Activated CD8-positive, alpha-beta memory T cell treated with anti-CD3 and anti-CD28 coated beads, Interleukin-2, amount 50 U/mL, for 24 hours (primary cell): ENCODE data around the gene KCNQ4.

Experiments used
- DNase-seq: peaks from one replicate; pipeline ENCODE4 v3.0.0-alpha.2; 2020; ENCODE audit errors: extremely low read depth

The KCNQ4 gene

GRCh38 chr1:40755067-40755466 lies 28.5 kb upstream of the KCNQ4 start:
- no peak for DNase-seq

GRCh38 chr1:40756523-40756922 lies 27.1 kb upstream of the KCNQ4 start:
- no peak for DNase-seq

- DNase-seq = no peak
Observed at GRCh38 chr1:40757084-40757483, 26.5 kb upstream of the KCNQ4 start.

- DNase-seq = no peak
Observed at GRCh38 chr1:40758004-40758403, 25.6 kb upstream of the KCNQ4 start.

GRCh38 chr1:40758578-40759343 lies 24.8 kb upstream of the KCNQ4 start:
- no peak for DNase-seq

GRCh38 chr1:40760984-40761383 lies 22.6 kb upstream of the KCNQ4 start:
- DNase-seq = no peak

GRCh38 chr1:40762144-40762923 lies 21.3 kb upstream of the KCNQ4 start:
- DNase-seq = no peak

- DNase-seq = no peak
Observed at GRCh38 chr1:40763742-40764532, 19.6 kb upstream of the KCNQ4 start.

GRCh38 chr1:40764981-40765380 lies 18.6 kb upstream of the KCNQ4 start:
- DNase-seq = no peak

GRCh38 chr1:40766017-40766416 lies 17.6 kb upstream of the KCNQ4 start:
- DNase-seq = no peak

- DNase-seq = no peak
Observed at GRCh38 chr1:40766560-40766959, 17.0 kb upstream of the KCNQ4 start.

- no peak for DNase-seq
Observed at GRCh38 chr1:40768146-40768990, 15.2 kb upstream of the KCNQ4 start.

- no peak for DNase-seq
Observed at GRCh38 chr1:40769815-40770214, 13.8 kb upstream of the KCNQ4 start.

- no peak for DNase-seq
Observed at GRCh38 chr1:40770296-40771070, 13.1 kb upstream of the KCNQ4 start.

- DNase-seq = no peak
Observed at GRCh38 chr1:40772146-40772955, 11.2 kb upstream of the KCNQ4 start.

GRCh38 chr1:40773748-40774265 lies 9.8 kb upstream of the KCNQ4 start:
- no peak for DNase-seq

- peak; percentile 23 for DNase-seq
Observed at GRCh38 chr1:40774266-40774998, 9.2 kb upstream of the KCNQ4 start.

- no peak for DNase-seq
Observed at GRCh38 chr1:40776236-40777072, 7.1 kb upstream of the KCNQ4 start.
